Effector memory CD8-positive, alpha-beta T cell (primary cell): Measurements from ENCODE around the gene RNF148.
"Not testable (repeated sequence)": the region's sequence is repeated elsewhere in the genome, so short reads cannot be mapped to it uniquely, and the experiment has no call there.

Experiments
- ATAC-seq: fragments of 150-1000 bp; cut with Tn5 transposase; replicated peaks from 2 replicates; pipeline ENCODE4 v1.10.0; 2021; ENCODE audit warnings: mild to moderate bottlenecking, moderate library complexity
- DNase-seq, 3 experiments: peaks; one replicate each; pipeline ENCODE4 v3.0.0; 2021
- H3K27ac Mint-ChIP-seq, 2 donors: one replicate each; pipeline ENCODE4 v1.8.0; 2022; ENCODE audit warnings: mild to moderate bottlenecking in 2 of 2, mixed read lengths in 2 of 2, moderate library complexity in 2 of 2
- H3K27me3 Mint-ChIP-seq, 2 donors: one replicate each; pipeline ENCODE4 v1.8.0; 2022; ENCODE audit warnings: mixed read lengths in 2 of 2
- H3K36me3 Mint-ChIP-seq: one replicate; pipeline ENCODE4 v1.8.0; 2022; ENCODE audit warnings: mild to moderate bottlenecking, moderate library complexity, mixed read lengths; ENCODE audit not compliant: insufficient read depth
- H3K4me1 Mint-ChIP-seq, 2 donors: one replicate each; pipeline ENCODE4 v1.8.0; 2022; ENCODE audit warnings: low read depth in 2 of 2, mixed read lengths in 2 of 2
- H3K4me3 Mint-ChIP-seq, 2 donors: one replicate each; pipeline ENCODE4 v1.8.0; 2022; ENCODE audit warnings: mild to moderate bottlenecking in 2 of 2, mixed read lengths in 2 of 2, moderate library complexity in 2 of 2
- H3K9me3 Mint-ChIP-seq, 2 donors: one replicate each; pipeline ENCODE4 v1.8.0; 2022; ENCODE audit warnings: mixed read lengths in 2 of 2

Gene RNF148

DNA sequence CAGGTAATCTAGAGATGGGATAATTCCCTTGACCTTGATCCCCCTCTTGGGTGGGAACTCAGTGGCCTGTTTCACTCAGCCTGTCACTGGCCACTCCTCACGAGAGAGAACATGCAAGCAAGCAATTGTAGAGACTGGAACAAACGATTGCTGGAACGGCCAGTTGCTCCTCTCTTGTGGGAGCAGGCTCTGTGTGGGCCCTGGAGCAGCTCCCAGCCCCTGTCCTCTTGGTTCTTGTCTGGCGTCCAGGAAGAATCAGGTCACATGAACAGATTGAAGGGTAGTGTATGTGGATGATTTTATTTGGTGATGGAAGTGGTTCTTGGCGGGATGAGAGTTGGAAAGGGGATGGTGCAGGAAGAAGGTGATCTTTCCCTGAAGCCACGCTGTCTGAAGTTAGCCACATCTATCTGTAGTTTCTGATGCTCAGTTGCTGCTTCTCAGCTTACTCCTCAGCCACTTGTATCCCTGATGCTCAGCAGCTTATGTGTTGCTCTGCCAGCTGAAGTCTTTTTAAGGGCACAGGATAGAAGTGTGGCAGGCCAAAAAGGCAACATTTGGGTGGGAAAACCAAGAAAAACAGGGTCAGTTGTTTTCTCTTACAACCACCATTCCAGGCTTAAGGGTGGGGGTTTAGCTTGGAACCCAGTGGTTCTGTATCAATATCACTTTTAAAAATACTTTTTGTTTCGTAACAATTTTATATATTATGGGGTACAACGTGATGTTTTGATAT, 19.7 kb downstream of the RNF148 start:
- H3K4me1 Mint-ChIP-seq, result no peaks in the 10 kb centered on the region
- DNase-seq, result no peak
- H3K27me3 Mint-ChIP-seq, result no peaks in the 10 kb centered on the region
- H3K27ac Mint-ChIP-seq, result no peak overlapping the region
- H3K4me3 Mint-ChIP-seq, result no peak overlapping the region
- peaks cover 6 to 11% of the 10 kb centered on the region in 2 donors for H3K9me3 Mint-ChIP-seq
- H3K36me3 Mint-ChIP-seq, result no peaks in the 10 kb centered on the region
- ATAC-seq, result no peak

- not testable (repeated sequence) for H3K27ac Mint-ChIP-seq, DNase-seq, ATAC-seq, H3K36me3 Mint-ChIP-seq, H3K27me3 Mint-ChIP-seq, H3K4me3 Mint-ChIP-seq, H3K4me1 Mint-ChIP-seq
- peaks cover 11 to 25% of the 10 kb centered on the region in 2 donors for H3K9me3 Mint-ChIP-seq
Measured at GRCh38 chr7:122681186-122681585, 21.5 kb downstream of the RNF148 start.

- Mint-ChIP-seq H3K4me1 (no peaks in the 10 kb centered on the region), H3K27ac (no peak overlapping the region), H3K9me3 (peaks cover 13 to 25% of the 10 kb centered on the region in 2 donors), H3K4me3 (no peak overlapping the region), H3K36me3 (no peaks in the 10 kb centered on the region), H3K27me3 (no peaks in the 10 kb centered on the region)
- ATAC-seq, result no peak
- DNase-seq, result no peak
Measured at GRCh38 chr7:122679813-122680212, 22.9 kb downstream of the RNF148 start.

GRCh38 chr7:122679269-122679709, 23.4 kb downstream of the RNF148 start:
- DNase-seq, H3K27ac Mint-ChIP-seq, H3K4me3 Mint-ChIP-seq, ATAC-seq, H3K27me3 Mint-ChIP-seq, H3K4me1 Mint-ChIP-seq, H3K36me3 Mint-ChIP-seq: not testable (repeated sequence)
- peaks cover 14 to 25% of the 10 kb centered on the region in 2 donors for H3K9me3 Mint-ChIP-seq

- Mint-ChIP-seq H3K36me3 (no peaks in the 10 kb centered on the region), H3K27ac (no peak overlapping the region), H3K9me3 (peaks cover 16 to 18% of the 10 kb centered on the region in 2 donors), H3K27me3 (no peaks in the 10 kb centered on the region), H3K4me3 (no peak overlapping the region), H3K4me1 (no peaks in the 10 kb centered on the region)
- DNase-seq (no peak), ATAC-seq (no peak)
Measured at GRCh38 chr7:122677149-122677548, 25.6 kb downstream of the RNF148 start.

GRCh38 chr7:122676466-122676865, 26.3 kb downstream of the RNF148 start:
- DNase-seq, result no peak
- no peak overlapping the region for H3K4me3 Mint-ChIP-seq
- H3K9me3 Mint-ChIP-seq, result peaks cover 18% of the 10 kb centered on the region in 2 donors
- no peak for ATAC-seq
- no peak overlapping the region for H3K27ac Mint-ChIP-seq
- no peaks in the 10 kb centered on the region for H3K27me3 Mint-ChIP-seq
- H3K4me1 Mint-ChIP-seq, result no peaks in the 10 kb centered on the region
- H3K36me3 Mint-ChIP-seq, result no peaks in the 10 kb centered on the region

DNA sequence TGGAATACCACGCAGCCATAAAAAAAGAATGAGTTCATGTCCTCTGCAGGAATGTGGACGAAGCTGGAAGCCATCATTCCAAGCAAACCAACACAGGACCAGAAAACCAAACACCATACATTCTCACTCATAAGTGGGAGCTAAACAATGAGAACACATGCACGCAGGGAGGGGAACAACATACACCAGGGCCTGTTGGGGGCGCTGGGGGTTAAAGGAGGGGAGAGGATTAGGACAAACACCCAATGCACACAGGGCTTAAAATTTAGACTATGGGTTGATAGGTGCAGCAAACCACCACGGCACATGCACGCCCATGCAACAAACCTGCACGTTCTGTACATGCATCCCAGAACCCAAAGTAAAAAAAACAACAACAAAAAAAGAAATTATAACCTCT, 27.1 kb downstream of the RNF148 start:
- Mint-ChIP-seq H3K4me3 (no peak overlapping the region), H3K4me1 (no peaks in the 10 kb centered on the region), H3K36me3 (no peaks in the 10 kb centered on the region), H3K27me3 (no peaks in the 10 kb centered on the region), H3K9me3 (peaks cover 20 to 25% of the 10 kb centered on the region in 2 donors), H3K27ac (no peak overlapping the region)
- DNase-seq, result no peak
- no peak for ATAC-seq

DNA sequence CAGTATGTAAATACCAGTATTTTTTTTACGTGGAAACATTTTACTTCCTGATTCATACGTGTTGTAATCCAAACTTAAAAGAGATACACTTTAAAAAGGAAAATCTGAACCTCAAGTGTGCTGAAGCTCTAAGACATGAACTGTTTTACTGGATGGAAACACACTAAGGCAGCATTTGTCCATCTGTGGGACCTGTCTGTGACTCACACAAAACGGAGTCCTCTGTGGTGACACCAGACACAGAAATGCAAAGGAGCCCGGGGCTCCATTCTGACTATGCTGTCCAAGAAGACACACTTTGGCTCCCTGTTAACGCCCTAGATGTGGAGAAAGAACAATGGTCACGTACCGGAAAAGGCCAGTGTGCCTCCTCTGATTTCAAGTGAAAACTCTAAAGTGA, 27.7 kb downstream of the RNF148 start:
- H3K4me3 Mint-ChIP-seq, result no peak overlapping the region
- ATAC-seq (no peak), DNase-seq (no peak)
- H3K36me3 Mint-ChIP-seq, result no peaks in the 10 kb centered on the region
- no peaks in the 10 kb centered on the region for H3K27me3 Mint-ChIP-seq
- H3K9me3 Mint-ChIP-seq, result peaks cover 20 to 26% of the 10 kb centered on the region in 2 donors
- H3K27ac Mint-ChIP-seq, result no peak overlapping the region
- no peaks in the 10 kb centered on the region for H3K4me1 Mint-ChIP-seq

GRCh38 chr7:122674502-122674901, 28.2 kb downstream of the RNF148 start:
- no peaks in the 10 kb centered on the region for H3K4me1 Mint-ChIP-seq
- H3K9me3 Mint-ChIP-seq, result peaks cover 17 to 26% of the 10 kb centered on the region in 2 donors
- ATAC-seq, result no peak
- no peak overlapping the region for H3K27ac Mint-ChIP-seq
- no peaks in the 10 kb centered on the region for H3K27me3 Mint-ChIP-seq
- H3K36me3 Mint-ChIP-seq, result no peaks in the 10 kb centered on the region
- DNase-seq, result no peak
- H3K4me3 Mint-ChIP-seq, result no peak overlapping the region

- H3K4me3 Mint-ChIP-seq, result no peak overlapping the region
- no peak for DNase-seq
- H3K27me3 Mint-ChIP-seq, result no peaks in the 10 kb centered on the region
- peaks cover 15 to 26% of the 10 kb centered on the region in 2 donors for H3K9me3 Mint-ChIP-seq
- no peaks in the 10 kb centered on the region for H3K36me3 Mint-ChIP-seq
- H3K27ac Mint-ChIP-seq, result no peak overlapping the region
- H3K4me1 Mint-ChIP-seq, result no peaks in the 10 kb centered on the region
- ATAC-seq, result no peak
Measured at GRCh38 chr7:122673951-122674350, 28.8 kb downstream of the RNF148 start.

- no peak for ATAC-seq
- no peak overlapping the region for H3K4me3 Mint-ChIP-seq
- H3K9me3 Mint-ChIP-seq, result peaks cover 16 to 27% of the 10 kb centered on the region in 2 donors
- no peaks in the 10 kb centered on the region for H3K36me3 Mint-ChIP-seq
- H3K4me1 Mint-ChIP-seq, result no peaks in the 10 kb centered on the region
- H3K27me3 Mint-ChIP-seq, result no peaks in the 10 kb centered on the region
- no peak overlapping the region for H3K27ac Mint-ChIP-seq
- DNase-seq, result no peak
Measured at GRCh38 chr7:122672536-122672935, 30.2 kb downstream of the RNF148 start.

- peaks cover 8 to 32% of the 10 kb centered on the region in 2 donors for H3K9me3 Mint-ChIP-seq
- H3K4me1 Mint-ChIP-seq, result no peaks in the 10 kb centered on the region
- H3K27ac Mint-ChIP-seq, result no peak overlapping the region
- no peak overlapping the region for H3K4me3 Mint-ChIP-seq
- no peak for DNase-seq
- no peaks in the 10 kb centered on the region for H3K27me3 Mint-ChIP-seq
- ATAC-seq, result no peak
- H3K36me3 Mint-ChIP-seq, result no peaks in the 10 kb centered on the region
Measured at GRCh38 chr7:122663733-122664132, 39.0 kb downstream of the RNF148 start.

DNA sequence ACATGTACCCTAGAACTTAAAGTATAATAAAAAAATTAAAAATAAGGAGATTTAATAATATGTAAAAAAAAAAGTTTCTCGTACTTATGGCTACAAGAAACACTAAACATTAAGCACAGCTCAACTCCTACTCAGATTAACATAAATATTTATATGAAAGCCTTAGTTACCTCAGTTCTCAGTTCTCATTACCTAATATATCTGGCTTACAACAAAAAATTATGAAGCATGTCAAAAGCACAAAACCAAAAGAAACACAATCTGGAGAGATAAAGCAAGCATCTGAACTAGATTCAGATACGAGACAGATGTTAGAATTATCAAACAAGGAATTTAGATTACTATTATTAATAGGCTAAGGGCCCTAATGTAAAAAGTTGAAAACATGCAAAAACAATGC, 43.9 kb downstream of the RNF148 start:
- DNase-seq, result no peak
- Mint-ChIP-seq H3K4me1 (no peaks in the 10 kb centered on the region), H3K4me3 (no peak overlapping the region), H3K36me3 (no peaks in the 10 kb centered on the region), H3K27ac (no peak overlapping the region), H3K27me3 (no peaks in the 10 kb centered on the region), H3K9me3 (peaks cover 6 to 12% of the 10 kb centered on the region in 2 donors)
- ATAC-seq, result no peak

DNA sequence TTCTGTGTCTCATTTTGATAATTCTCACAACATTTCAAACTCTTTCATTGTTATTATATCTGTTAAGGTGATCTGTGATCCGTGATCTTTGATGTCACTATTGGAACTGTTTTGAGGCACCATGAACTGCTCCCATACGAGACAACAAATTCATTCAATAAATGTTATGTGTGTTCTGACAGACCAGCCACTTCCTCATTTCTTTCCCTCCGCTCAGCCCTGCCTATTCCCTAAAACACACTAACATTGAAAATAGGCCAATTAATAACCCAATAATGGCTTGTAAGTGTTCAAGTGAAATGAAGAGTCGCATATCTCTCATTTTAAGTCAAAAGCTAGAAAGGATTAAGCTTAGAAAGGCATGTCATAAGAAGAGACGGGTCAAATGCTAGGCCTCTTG, 49.0 kb downstream of the RNF148 start:
- Mint-ChIP-seq H3K4me1 (no peaks in the 10 kb centered on the region), H3K9me3 (peaks cover 3 to 21% of the 10 kb centered on the region in 2 donors), H3K27me3 (no peaks in the 10 kb centered on the region), H3K4me3 (no peak overlapping the region), H3K36me3 (no peaks in the 10 kb centered on the region), H3K27ac (no peak overlapping the region)
- no peak for DNase-seq
- no peak for ATAC-seq
